Measurements from ENCODE around the gene CSRP2.

GRCh38 chr12:76921100-76921471, 42.3 kb upstream of the CSRP2 start:
- TF ChIP-seq POLR2A (IDR thresholded peaks at IDR 0.05): no peak
- TF ChIP-seq POLR2AphosphoS5 (IDR thresholded peaks at IDR 0.05): no peak
- TF ChIP-seq, protein P1, sequence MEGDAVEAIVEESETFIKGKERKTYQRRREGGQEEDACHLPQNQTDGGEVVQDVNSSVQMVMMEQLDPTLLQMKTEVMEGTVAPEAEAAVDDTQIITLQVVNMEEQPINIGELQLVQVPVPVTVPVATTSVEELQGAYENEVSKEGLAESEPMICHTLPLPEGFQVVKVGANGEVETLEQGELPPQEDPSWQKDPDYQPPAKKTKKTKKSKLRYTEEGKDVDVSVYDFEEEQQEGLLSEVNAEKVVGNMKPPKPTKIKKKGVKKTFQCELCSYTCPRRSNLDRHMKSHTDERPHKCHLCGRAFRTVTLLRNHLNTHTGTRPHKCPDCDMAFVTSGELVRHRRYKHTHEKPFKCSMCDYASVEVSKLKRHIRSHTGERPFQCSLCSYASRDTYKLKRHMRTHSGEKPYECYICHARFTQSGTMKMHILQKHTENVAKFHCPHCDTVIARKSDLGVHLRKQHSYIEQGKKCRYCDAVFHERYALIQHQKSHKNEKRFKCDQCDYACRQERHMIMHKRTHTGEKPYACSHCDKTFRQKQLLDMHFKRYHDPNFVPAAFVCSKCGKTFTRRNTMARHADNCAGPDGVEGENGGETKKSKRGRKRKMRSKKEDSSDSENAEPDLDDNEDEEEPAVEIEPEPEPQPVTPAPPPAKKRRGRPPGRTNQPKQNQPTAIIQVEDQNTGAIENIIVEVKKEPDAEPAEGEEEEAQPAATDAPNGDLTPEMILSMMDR (IDR thresholded peaks at IDR 0.05): no peak

Data from transverse colon (tissue), 4 donors.